HG03066 (cell line): ENCODE data around the gene TUBE1.
"Not testable (repeated sequence)": the region's sequence is repeated elsewhere in the genome, so short reads cannot be mapped to it uniquely, and the experiment has no call there.

Experiments
- ATAC-seq: cut with Tn5 transposase; IDR thresholded peaks from one replicate; pipeline ENCODE4 v1.9.1; 2021; ENCODE audit warnings: low read depth; ENCODE audit not compliant: unreplicated experiment

The TUBE1 gene

DNA sequence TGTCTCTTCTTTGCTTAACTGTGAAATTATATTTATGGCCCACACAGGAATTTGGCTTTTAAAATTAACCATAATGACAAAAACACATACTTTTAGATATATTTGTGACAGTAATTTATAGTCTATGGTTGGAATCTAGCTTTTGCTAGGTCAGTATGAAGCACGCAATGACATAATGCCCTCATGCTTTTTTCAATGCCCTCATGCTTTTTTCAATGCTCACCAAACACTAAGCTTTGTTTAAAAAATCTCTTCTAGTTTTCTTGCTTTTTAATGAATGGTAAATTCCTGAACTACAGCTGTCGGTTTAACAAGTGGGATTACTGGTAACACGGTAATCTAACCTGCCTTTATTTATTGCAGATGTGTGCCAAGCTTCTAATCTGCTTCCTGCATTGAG is 20.7 kb downstream of the TUBE1 start:
- no peak for ATAC-seq

GRCh38 chr6:112065426-112065986 is 21.8 kb downstream of the TUBE1 start:
- no peak for ATAC-seq

GRCh38 chr6:112062966-112063365 is 24.3 kb downstream of the TUBE1 start:
- no peak for ATAC-seq

DNA sequence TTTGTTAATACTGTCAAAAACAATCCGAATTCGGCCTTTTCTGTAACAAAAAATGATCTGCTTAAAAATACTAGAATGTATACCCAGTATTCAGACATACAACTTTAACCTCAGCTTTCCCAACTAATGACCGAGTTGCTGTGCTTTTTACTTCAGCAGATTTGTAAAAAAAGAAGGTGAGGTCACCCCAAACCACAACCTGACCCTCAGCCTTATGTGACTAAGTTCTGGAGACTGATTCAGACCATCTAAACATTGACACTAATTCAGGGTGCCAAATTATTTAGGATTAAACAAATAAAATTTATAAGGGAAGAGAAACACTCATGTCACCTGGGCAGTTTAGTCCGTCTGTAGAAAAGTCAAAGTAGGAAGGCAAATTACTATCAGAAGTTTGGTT is 25.7 kb downstream of the TUBE1 start:
- ATAC-seq, result no peak

GRCh38 chr6:112058243-112059032 is 28.8 kb downstream of the TUBE1 start:
- no peak for ATAC-seq

DNA sequence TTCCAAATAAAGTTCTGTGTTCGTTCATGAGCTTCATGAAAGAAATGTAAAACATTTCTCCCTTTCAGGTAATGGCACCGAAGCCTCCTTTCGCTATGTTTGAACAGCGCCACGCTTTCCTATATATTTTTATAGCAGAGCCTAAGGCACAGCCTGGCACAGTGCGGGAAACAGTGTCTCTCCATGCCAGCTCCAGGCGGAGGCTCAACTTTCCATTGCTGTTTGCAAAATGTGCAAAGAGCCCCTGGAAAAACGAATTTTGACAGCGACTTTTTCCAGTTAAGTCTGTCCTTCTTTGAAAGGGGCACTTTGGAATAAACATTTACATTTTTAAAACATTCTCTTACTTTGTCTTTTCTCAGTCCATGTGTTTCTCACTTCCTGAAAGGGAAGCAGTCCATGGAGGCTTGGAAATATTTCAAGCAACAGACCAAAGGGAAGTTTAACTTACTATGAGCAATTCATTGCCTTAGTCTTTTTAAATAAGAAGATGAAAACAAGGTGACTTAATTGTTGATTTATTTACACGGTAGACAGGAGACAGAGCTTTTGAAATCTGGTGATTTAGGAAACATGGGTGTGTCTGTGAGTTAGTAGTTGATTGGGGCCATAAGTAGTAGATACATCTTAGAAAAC is 32.6 kb downstream of the TUBE1 start:
- no peak for ATAC-seq

DNA sequence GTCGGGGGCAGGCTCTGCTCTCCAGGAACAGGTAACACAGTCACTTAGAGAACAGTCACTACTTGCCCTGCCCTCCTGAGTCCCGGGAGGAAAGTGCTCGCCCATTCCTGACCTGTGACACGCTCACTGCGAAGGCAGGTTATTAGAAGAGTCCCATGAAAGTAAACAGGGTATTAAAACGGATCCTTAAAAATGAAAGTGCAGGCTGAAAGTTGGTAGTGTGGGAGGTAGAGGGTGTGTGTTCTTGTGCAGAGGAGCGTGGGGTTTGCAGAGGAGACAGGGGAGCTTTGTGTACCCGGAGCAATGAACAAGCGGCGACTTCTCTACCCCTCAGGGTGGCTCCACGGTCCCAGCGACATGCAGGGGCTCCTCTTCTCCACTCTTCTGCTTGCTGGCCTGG is 33.3 kb downstream of the TUBE1 start, which contains the start of gene CCN6:
CCN6 (plus strand) TSS at position 104 of the 400 bp plus-strand sequence; CDS start at position 358, 254 bp downstream.
- no peak for ATAC-seq

GRCh38 chr6:112051251-112051740 is 36.0 kb downstream of the TUBE1 start:
- ATAC-seq, result not testable (repeated sequence)

DNA sequence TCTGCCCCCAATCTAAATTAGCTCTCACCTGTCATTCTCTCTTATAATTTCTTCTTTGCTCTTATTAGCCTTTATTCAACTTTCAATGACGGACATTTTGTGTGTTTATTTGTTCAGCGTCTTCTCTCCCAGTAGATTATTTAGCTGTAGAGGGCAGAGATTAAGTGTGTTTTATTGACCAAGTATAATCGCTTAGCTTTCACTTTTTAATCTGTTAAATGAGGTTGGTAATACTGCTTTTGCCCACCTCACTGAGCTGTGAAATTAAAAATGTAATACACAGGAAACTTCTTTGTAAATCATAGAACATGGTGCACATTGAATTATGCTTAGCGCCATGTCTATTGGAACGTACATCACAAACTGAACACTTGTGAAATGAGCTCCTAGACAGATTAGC is 36.9 kb downstream of the TUBE1 start:
- no peak for ATAC-seq

GRCh38 chr6:112049996-112050395 is 37.3 kb downstream of the TUBE1 start:
- ATAC-seq, result no peak

- ATAC-seq, result no peak
These were observed 38.1 kb downstream of the TUBE1 start for GRCh38 chr6:112049026-112049799.

DNA sequence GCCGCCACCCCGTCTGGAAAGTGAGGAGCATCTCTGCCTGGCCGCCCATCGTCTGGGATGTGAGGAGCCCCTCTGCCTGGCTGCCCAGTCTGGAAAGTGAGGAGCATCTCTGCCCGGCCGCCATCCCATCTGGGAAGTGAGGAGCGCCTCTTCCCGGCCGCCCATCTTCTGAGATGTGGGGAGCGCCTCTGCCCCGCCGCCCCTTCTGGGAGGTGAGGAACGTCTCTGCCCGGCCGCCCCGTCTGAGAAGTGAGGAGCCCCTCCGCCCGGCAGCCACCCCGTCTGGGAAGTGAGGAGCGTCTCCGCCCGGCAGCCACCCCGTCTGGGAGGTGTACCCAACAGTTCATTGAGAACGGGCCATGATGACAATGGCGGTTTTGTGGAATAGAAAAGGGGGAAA is 39.8 kb downstream of the TUBE1 start:
- not testable (repeated sequence) for ATAC-seq

- ATAC-seq, result no peak
These were observed 42.4 kb downstream of the TUBE1 start for GRCh38 chr6:112044856-112045255.

DNA sequence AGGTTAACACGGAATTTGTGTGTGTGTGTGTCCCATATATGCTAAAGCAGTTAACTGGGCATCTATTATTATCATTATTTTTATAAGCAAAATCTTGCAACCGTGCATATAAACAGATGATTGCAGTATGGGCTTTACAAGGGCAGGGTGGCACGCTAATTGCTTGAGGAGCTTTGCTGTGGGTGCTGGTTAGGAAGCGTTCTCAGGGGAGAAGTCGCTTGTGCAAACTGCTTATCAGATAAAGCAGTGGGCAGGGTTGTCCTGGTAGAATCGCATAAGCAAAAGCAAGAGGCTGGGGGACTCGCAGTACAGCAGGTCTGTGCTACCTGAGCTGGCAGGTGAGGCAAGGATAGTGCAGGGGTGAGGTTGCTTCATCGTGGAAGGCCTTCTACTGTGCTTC is 43.1 kb downstream of the TUBE1 start:
- no peak for ATAC-seq

DNA sequence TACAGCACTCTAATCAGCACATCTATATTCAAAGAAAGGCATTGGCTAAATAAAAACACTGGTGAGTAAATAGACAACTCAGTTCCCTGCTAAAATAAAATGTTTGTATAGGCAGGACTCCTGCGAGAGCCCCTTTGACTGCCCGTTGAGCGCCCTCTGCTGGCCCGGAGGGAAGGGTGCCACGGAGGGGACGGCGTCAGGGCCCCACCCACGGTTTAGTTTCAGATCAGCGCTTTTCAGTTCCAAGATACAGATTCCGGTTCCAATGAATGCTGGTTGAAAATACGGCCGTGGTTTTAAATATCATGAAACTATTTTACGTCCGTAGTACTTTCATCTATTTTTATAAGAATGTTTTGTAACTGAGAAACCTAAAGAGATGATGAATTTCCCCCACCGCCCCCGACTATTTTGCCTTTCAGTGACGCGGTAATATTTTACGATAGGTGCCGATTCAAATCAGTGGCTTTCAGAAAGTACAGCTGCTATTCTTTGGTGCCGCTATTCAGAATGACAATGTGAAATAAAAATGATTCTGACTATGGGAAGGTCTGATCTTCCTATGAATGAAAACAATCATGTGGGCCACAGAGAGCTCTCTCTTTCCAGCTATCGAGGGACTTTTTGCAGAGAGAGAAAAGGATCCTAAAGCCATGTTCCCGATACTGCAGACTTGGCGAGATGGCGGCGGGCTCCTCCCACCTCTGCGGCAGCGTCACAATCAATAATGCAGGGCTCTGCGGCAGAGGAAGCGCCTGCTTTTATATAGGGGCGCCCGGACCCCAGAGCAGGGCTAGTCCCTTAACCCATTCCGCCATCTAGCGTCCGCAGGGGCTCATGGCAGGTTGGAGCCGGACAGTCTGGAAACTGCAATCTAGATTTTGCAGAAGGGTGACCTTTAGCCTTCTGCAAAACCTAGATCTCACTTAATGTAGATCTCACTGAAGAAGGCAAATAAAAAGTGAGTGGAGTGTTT is 44.0 kb downstream of the TUBE1 start:
- ATAC-seq, result peak; percentile 85

DNA sequence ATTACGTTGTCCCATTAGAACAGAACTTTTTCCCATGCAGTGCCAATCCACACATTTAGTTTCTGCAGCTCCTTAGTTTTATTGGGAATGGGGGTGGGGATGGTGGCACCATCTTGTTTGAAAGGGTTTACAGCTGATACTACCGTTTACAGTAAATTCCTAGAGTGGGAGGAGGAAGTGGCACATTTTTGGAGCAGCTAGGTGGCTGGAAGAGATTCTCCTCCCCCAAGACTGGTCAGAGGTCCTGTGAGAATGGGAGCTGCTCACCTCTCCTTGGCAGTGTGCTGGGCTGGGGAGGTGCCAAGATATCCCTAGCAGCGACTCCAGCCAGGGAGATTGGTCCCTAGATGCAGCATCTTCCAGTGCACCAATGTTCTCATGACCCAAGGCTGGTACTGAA is 45.7 kb downstream of the TUBE1 start:
- no peak for ATAC-seq

GRCh38 chr6:112040956-112041355 is 46.3 kb downstream of the TUBE1 start:
- no peak for ATAC-seq

- ATAC-seq, result no peak
These were observed 47.9 kb downstream of the TUBE1 start for GRCh38 chr6:112039431-112039770.

- ATAC-seq, result no peak
These were observed 48.4 kb downstream of the TUBE1 start for GRCh38 chr6:112038756-112039430.
